ENCODE results near the gene HOXC11.

DNA sequence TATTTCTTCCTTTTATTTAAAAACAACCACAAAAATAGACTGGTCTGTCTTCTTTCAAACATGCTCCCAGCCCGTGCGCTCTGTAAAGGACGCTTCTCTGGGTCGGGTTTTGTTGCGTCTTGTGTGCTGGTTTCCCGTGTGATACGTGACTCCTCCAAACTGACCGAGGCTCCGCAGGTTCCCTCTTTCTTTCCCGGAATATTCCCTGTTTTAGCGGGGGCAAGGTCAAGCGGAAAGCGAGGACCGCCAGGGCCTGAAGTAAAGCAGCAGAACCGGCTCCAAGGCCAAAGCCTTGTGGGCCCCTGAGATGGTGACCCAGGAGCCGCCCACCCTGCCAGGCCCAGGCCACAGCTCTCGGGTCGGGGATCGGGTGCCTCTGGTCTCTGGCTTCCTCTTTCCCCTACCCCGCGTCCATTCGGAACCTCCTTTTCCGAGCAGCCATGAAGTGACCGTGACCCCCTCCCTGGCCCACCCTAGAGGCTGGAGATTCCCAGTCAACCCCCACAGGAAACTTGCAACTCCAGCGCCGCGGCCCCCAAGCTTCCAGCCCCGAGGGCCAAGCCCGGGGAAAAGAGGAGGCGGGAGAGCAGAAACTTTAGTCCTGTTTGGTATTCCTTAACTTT, 11.1 kb downstream of the HOXC11 start:
- TF ChIP-seq, protein P1, sequence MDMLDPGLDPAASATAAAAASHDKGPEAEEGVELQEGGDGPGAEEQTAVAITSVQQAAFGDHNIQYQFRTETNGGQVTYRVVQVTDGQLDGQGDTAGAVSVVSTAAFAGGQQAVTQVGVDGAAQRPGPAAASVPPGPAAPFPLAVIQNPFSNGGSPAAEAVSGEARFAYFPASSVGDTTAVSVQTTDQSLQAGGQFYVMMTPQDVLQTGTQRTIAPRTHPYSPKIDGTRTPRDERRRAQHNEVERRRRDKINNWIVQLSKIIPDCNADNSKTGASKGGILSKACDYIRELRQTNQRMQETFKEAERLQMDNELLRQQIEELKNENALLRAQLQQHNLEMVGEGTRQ (IDR thresholded peaks at IDR 0.05; ENCODE audit: low read depth, low read length): no peak
- no peak for TF ChIP-seq POLR2A (IDR thresholded peaks at IDR 0.05; ENCODE audit: low read depth, low read length)
- no peak for TF ChIP-seq RCOR1 (IDR thresholded peaks at IDR 0.05; ENCODE audit: insufficient replicate concordance, low read length)
- TF ChIP-seq, protein P2, sequence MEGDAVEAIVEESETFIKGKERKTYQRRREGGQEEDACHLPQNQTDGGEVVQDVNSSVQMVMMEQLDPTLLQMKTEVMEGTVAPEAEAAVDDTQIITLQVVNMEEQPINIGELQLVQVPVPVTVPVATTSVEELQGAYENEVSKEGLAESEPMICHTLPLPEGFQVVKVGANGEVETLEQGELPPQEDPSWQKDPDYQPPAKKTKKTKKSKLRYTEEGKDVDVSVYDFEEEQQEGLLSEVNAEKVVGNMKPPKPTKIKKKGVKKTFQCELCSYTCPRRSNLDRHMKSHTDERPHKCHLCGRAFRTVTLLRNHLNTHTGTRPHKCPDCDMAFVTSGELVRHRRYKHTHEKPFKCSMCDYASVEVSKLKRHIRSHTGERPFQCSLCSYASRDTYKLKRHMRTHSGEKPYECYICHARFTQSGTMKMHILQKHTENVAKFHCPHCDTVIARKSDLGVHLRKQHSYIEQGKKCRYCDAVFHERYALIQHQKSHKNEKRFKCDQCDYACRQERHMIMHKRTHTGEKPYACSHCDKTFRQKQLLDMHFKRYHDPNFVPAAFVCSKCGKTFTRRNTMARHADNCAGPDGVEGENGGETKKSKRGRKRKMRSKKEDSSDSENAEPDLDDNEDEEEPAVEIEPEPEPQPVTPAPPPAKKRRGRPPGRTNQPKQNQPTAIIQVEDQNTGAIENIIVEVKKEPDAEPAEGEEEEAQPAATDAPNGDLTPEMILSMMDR (conservative IDR thresholded peaks at IDR 0.05; ENCODE audit: low read depth, low read length): no peak
- no peak for TF ChIP-seq RAD21 (IDR thresholded peaks at IDR 0.05; ENCODE audit: low read length)
- TF ChIP-seq CHD1 (IDR thresholded peaks at IDR 0.05; ENCODE audit: low read depth, low read length): no peak
